HG03378 (cell line): ENCODE measurements around the gene SIN3B.

ENCODE experiments used
- ATAC-seq: cut with Tn5 transposase; IDR thresholded peaks from one replicate; pipeline ENCODE4 v1.9.1; 2021; ENCODE audit warnings: mild to moderate bottlenecking, moderate library complexity; ENCODE audit not compliant: unreplicated experiment

The SIN3B gene

GRCh38 chr19:16908759-16909158, 79.6 kb downstream of the SIN3B start:
- no peak for ATAC-seq

- no peak for ATAC-seq
Measured at GRCh38 chr19:16911046-16911445, 81.8 kb downstream of the SIN3B start.

- no peak for ATAC-seq
Measured at GRCh38 chr19:16912780-16913179, 83.6 kb downstream of the SIN3B start.

GRCh38 chr19:16914421-16914820, 85.2 kb downstream of the SIN3B start:
- no peak for ATAC-seq

- ATAC-seq: no peak
Measured at GRCh38 chr19:16915135-16915534, 85.9 kb downstream of the SIN3B start.

- ATAC-seq: no peak
Measured at GRCh38 chr19:16915734-16916133, 86.5 kb downstream of the SIN3B start.

- ATAC-seq: no peak
Measured at GRCh38 chr19:16917401-16917800, 88.2 kb downstream of the SIN3B start.

GRCh38 chr19:16919496-16919895, 90.3 kb downstream of the SIN3B start:
- ATAC-seq: no peak

GRCh38 chr19:16920816-16921529, 91.8 kb downstream of the SIN3B start:
- ATAC-seq: no peak

- no peak for ATAC-seq
Measured at GRCh38 chr19:16921766-16922591, 92.8 kb downstream of the SIN3B start.

- ATAC-seq: no peak
Measured at GRCh38 chr19:16922592-16922934, 93.4 kb downstream of the SIN3B start.

- ATAC-seq: no peak
Measured at GRCh38 chr19:16922949-16923348, 93.8 kb downstream of the SIN3B start.

GRCh38 chr19:16927883-16928282, 98.7 kb downstream of the SIN3B start:
- ATAC-seq: no peak

- no peak for ATAC-seq
Measured at GRCh38 chr19:16928351-16928750, 99.2 kb downstream of the SIN3B start.

- ATAC-seq: no peak
Measured at GRCh38 chr19:16928916-16929315, 99.7 kb downstream of the SIN3B start.
